Measurements from ENCODE around the gene QRFPR. TPM values are rescaled to one million over a fixed set of nuclear protein-coding genes. Genes with fewer than 3 reads are reported as not detected.

Gene QRFPR
- total and polyA plus RNA-seq, 8 donors, result 0.86 to 3.5 (median 2.3) TPM; not detected in 2

GRCh38 chr4:121373841-121374240, 7.0 kb downstream of the QRFPR start:
- peaks cover 20 to 47% of the 10 kb centered on the region in 2 donors for H3K27me3 ChIP-seq
- ATAC-seq (no peak), DNase-seq (no peak)
- no peaks in the 10 kb centered on the region for H3K36me3 ChIP-seq
- H3K4me1 ChIP-seq, result no peaks in the 10 kb centered on the region
- no peaks in the 10 kb centered on the region for H3K9me3 ChIP-seq
- no peak overlapping the region for H3K27ac ChIP-seq
- TF ChIP-seq CTCF (IDR thresholded peaks at IDR 0.05), result no peak
- intact Hi-C loops (cut with DNase I), result loop anchor here in 1 of 2 donors (10.0 kb wide), 1 partner anchor 281 kb away; no protein-coding TSS in a partner anchor
- no peak overlapping the region for H3K4me3 ChIP-seq

DNA sequence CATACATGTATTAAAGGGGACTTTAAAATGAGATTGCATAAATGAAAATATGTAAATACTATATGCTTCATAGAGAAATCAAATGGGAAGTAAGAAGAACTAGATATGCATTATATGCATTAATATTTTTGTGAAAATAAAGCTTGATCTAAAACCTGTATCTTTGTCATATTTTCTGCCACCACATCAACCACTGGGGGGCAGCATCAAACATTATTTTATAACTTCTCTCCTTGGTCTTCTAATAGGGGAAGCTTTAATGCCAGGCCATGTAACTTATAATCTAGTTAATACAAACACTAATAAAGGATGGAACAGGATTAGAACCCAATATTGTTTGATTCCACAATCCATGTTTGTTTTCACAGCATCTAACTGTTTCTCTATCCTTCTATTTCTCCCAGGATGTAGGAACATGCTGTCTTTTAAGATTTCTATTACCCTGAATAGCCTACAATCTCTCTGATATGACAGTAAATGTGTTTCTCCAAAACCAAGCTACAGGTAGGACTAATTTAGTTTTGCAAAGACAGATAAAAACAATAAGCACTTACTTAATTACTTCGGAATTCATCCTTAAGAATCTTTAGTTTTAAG, 10.0 kb downstream of the QRFPR start:
- peak; percentile 80 for ATAC-seq

GRCh38 chr4:121360495-121360894, 20.3 kb downstream of the QRFPR start:
- Histone ChIP-seq H3K4me1 (no peaks in the 10 kb centered on the region), H3K36me3 (no peaks in the 10 kb centered on the region), H3K27ac (no peak overlapping the region), H3K9me3 (no peaks in the 10 kb centered on the region), H3K4me3 (no peak overlapping the region), H3K27me3 (no peaks in the 10 kb centered on the region)
- intact Hi-C loops (cut with DNase I), result no loop called here
- ATAC-seq (no peak), DNase-seq (no peak)
- no peak for TF ChIP-seq CTCF (IDR thresholded peaks at IDR 0.05)

More for the DNA sequence above, 10.0 kb downstream of the QRFPR start:
- H3K4me1 ChIP-seq, result no peaks in the 10 kb centered on the region
- intact Hi-C loops (cut with DNase I), result loop anchor here in 1 of 2 donors (10.0 kb wide), 1 partner anchor 284 kb away; no protein-coding TSS in a partner anchor
- H3K27me3 ChIP-seq, result peaks cover 12 to 25% of the 10 kb centered on the region in 2 donors
- H3K4me3 ChIP-seq, result no peak overlapping the region
- no peak overlapping the region for H3K27ac ChIP-seq
- TF ChIP-seq CTCF (IDR thresholded peaks at IDR 0.05), result peak; percentile 52 to 58
- no peaks in the 10 kb centered on the region for H3K36me3 ChIP-seq
- peak in 1 of 4 donors; percentile 59 for DNase-seq
- H3K9me3 ChIP-seq, result no peaks in the 10 kb centered on the region

DNA sequence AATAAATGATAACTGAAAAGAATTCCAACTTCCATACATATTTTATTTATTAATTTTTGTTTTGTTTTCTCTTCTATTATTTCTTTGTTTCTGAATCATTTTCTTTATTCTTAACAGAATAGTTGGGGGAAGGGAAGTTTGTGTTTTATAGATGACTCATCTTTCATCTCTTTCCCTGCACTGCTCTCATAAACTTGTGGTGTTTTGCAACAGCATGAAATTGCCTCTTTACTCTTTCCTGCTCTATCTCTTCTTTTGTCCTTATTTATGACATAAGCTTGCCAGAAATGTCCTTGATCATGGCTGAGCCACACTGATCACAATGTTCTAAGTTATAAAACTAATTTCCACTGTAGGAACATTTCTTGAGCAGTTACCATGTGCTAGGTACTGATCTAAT, 22.3 kb downstream of the QRFPR start:
- H3K27ac ChIP-seq, result no peak overlapping the region
- no peaks in the 10 kb centered on the region for H3K27me3 ChIP-seq
- no peak for TF ChIP-seq CTCF (IDR thresholded peaks at IDR 0.05)
- H3K36me3 ChIP-seq, result no peaks in the 10 kb centered on the region
- H3K4me3 ChIP-seq, result no peak overlapping the region
- peaks cover 0 to 8% of the 10 kb centered on the region in 2 donors for H3K9me3 ChIP-seq
- H3K4me1 ChIP-seq, result no peaks in the 10 kb centered on the region
- DNase-seq, result no peak
- ATAC-seq, result peak; percentile 48
- intact Hi-C loops (cut with DNase I), result no loop called here

GRCh38 chr4:121353213-121353612, 27.6 kb downstream of the QRFPR start:
- no peak for ATAC-seq
- Histone ChIP-seq H3K9me3 (peaks cover 0 to 8% of the 10 kb centered on the region in 2 donors), H3K4me3 (no peak overlapping the region), H3K27ac (no peak overlapping the region), H3K27me3 (no peaks in the 10 kb centered on the region), H3K36me3 (no peaks in the 10 kb centered on the region), H3K4me1 (no peaks in the 10 kb centered on the region)
- intact Hi-C loops (cut with DNase I), result no loop called here
- TF ChIP-seq CTCF (IDR thresholded peaks at IDR 0.05), result no peak
- DNase-seq, result no peak
